Esophagus squamous epithelium (tissue), 4 donors: Measurements from ENCODE around the gene DENND6B.

ENCODE experiments used
- POLR2A ChIP-seq, 4 donors: fragments of 450-650 bp; IDR thresholded peaks; one replicate each; pipeline ENCODE4 v1.6.1; 2017; ENCODE audit warnings: antibody characterized with exemption in 4 of 4, mild to moderate bottlenecking in 4 of 4, moderate library complexity in 3 of 4
- TF ChIP-seq, protein P1 (sequence below), 6 experiments: fragments of 450-650 bp in 4 of 6; fragments of 200-600 bp in 2 of 6; sonication (generic) in 2 of 6; IDR thresholded peaks; one replicate each; pipeline ENCODE4 v1.5.1; 2016 to 2019; ENCODE audit warnings: antibody characterized with exemption in 6 of 6, mild to moderate bottlenecking in 4 of 6, moderate library complexity in 4 of 6

DNA sequence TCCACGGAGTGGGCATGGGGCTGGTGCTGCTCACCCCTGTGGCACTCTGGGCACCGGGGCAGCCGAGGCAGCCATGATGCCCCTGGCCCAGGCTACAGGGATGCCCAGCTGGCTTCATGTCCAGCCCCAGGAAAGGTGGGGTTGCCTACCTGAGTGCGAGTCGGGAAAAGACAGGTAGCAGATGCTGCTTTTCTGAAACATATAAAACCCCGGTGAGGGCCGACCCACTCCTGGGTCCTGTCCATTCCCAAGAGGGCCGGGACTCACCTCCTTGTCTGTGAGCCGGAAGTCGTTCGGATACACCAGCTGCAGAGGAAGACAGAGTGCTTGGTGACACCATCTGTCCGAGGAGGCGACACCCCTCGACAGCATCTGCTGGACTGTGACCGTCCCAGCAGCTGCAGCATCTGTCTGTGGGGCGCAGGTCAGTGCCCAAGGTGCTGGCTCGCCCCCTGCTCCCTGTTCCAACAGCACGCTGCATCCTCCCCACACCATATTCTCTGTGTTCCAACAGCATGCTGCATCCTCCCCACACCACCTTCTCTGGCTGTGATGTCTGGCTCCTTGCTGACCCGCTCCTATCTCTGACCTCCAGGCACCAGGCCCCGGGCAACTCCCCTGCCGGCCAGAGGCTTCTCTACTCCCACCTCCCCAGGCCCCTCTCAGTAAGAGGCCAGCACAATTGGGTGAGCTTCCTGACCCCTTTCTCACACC is 8.0 kb downstream of the DENND6B start:
- TF ChIP-seq, protein P1, sequence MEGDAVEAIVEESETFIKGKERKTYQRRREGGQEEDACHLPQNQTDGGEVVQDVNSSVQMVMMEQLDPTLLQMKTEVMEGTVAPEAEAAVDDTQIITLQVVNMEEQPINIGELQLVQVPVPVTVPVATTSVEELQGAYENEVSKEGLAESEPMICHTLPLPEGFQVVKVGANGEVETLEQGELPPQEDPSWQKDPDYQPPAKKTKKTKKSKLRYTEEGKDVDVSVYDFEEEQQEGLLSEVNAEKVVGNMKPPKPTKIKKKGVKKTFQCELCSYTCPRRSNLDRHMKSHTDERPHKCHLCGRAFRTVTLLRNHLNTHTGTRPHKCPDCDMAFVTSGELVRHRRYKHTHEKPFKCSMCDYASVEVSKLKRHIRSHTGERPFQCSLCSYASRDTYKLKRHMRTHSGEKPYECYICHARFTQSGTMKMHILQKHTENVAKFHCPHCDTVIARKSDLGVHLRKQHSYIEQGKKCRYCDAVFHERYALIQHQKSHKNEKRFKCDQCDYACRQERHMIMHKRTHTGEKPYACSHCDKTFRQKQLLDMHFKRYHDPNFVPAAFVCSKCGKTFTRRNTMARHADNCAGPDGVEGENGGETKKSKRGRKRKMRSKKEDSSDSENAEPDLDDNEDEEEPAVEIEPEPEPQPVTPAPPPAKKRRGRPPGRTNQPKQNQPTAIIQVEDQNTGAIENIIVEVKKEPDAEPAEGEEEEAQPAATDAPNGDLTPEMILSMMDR (IDR thresholded peaks at IDR 0.05): no peak
- TF ChIP-seq POLR2A (IDR thresholded peaks at IDR 0.05): no peak
